ENCODE results near the gene SFT2D1.
"Not testable (repeated sequence)": the region's sequence is repeated elsewhere in the genome, so short reads cannot be mapped to it uniquely, and the experiment has no call there.

The SFT2D1 gene

GRCh38 chr6:166379103-166379586 is 36.8 kb upstream of the SFT2D1 start:
- TF ChIP-seq POLR2A (IDR thresholded peaks at IDR 0.05; ENCODE audit: low read depth, low read length) = no peak
- DNase-seq (ENCODE audit: insufficient read length, low spot score) (no peak), FAIRE-seq (no peak)

GRCh38 chr6:166377721-166378120 is 35.4 kb upstream of the SFT2D1 start:
- no peak for DNase-seq (ENCODE audit: insufficient read length, low spot score)
- no peak for FAIRE-seq
- no peak for TF ChIP-seq POLR2A (IDR thresholded peaks at IDR 0.05; ENCODE audit: low read depth, low read length)

- DNase-seq (ENCODE audit: insufficient read length, low spot score) (no peak), FAIRE-seq (no peak)
- no peak for TF ChIP-seq POLR2A (IDR thresholded peaks at IDR 0.05; ENCODE audit: low read depth, low read length)
Observed at GRCh38 chr6:166375013-166375412, 32.7 kb upstream of the SFT2D1 start.

- no peak for DNase-seq (ENCODE audit: insufficient read length, low spot score)
- TF ChIP-seq POLR2A (IDR thresholded peaks at IDR 0.05; ENCODE audit: low read depth, low read length) = no peak
- no peak for FAIRE-seq
Observed at GRCh38 chr6:166370489-166370888, 28.1 kb upstream of the SFT2D1 start.

- DNase-seq (ENCODE audit: insufficient read length, low spot score) = no peak
- TF ChIP-seq POLR2A (IDR thresholded peaks at IDR 0.05; ENCODE audit: low read depth, low read length) = no peak
- no peak for FAIRE-seq
Observed at GRCh38 chr6:166369782-166370181, 27.4 kb upstream of the SFT2D1 start.

- no peak for FAIRE-seq
- no peak for DNase-seq (ENCODE audit: insufficient read length, low spot score)
- TF ChIP-seq POLR2A (IDR thresholded peaks at IDR 0.05; ENCODE audit: low read depth, low read length) = no peak
Observed at GRCh38 chr6:166366921-166367320, 24.6 kb upstream of the SFT2D1 start.

GRCh38 chr6:166365806-166366205 is 23.5 kb upstream of the SFT2D1 start:
- DNase-seq (ENCODE audit: insufficient read length, low spot score) (no peak), FAIRE-seq (no peak)
- TF ChIP-seq POLR2A (IDR thresholded peaks at IDR 0.05; ENCODE audit: low read depth, low read length) = no peak

GRCh38 chr6:166365221-166365620 is 22.9 kb upstream of the SFT2D1 start:
- no peak for TF ChIP-seq POLR2A (IDR thresholded peaks at IDR 0.05; ENCODE audit: low read depth, low read length)
- FAIRE-seq (no peak), DNase-seq (ENCODE audit: insufficient read length, low spot score) (no peak)

- no peak for DNase-seq (ENCODE audit: insufficient read length, low spot score)
- no peak for FAIRE-seq
- no peak for TF ChIP-seq POLR2A (IDR thresholded peaks at IDR 0.05; ENCODE audit: low read depth, low read length)
Observed at GRCh38 chr6:166364456-166364855, 22.1 kb upstream of the SFT2D1 start.

GRCh38 chr6:166362427-166362826 is 20.1 kb upstream of the SFT2D1 start:
- not testable (repeated sequence) for DNase-seq (ENCODE audit: insufficient read length, low spot score); FAIRE-seq

GRCh38 chr6:166361077-166361429 is 18.7 kb upstream of the SFT2D1 start:
- FAIRE-seq = no peak
- no peak for DNase-seq (ENCODE audit: insufficient read length, low spot score)
- TF ChIP-seq POLR2A (IDR thresholded peaks at IDR 0.05; ENCODE audit: low read depth, low read length) = no peak

- FAIRE-seq (no peak), DNase-seq (ENCODE audit: insufficient read length, low spot score) (no peak)
- no peak for TF ChIP-seq POLR2A (IDR thresholded peaks at IDR 0.05; ENCODE audit: low read depth, low read length)
Observed at GRCh38 chr6:166360243-166361076, 18.1 kb upstream of the SFT2D1 start.

GRCh38 chr6:166355552-166355951 is 13.2 kb upstream of the SFT2D1 start:
- FAIRE-seq = no peak
- TF ChIP-seq POLR2A (IDR thresholded peaks at IDR 0.05; ENCODE audit: low read depth, low read length) = no peak
- DNase-seq (ENCODE audit: insufficient read length, low spot score) = no peak

- FAIRE-seq (no peak), DNase-seq (ENCODE audit: insufficient read length, low spot score) (no peak)
- no peak for TF ChIP-seq POLR2A (IDR thresholded peaks at IDR 0.05; ENCODE audit: low read depth, low read length)
Observed at GRCh38 chr6:166354965-166355364, 12.6 kb upstream of the SFT2D1 start.

- no peak for TF ChIP-seq POLR2A (IDR thresholded peaks at IDR 0.05; ENCODE audit: low read depth, low read length)
- DNase-seq (ENCODE audit: insufficient read length, low spot score) (no peak), FAIRE-seq (no peak)
Observed at GRCh38 chr6:166354143-166354542, 11.8 kb upstream of the SFT2D1 start.

Measured in H54 (cell line).